C4-2B (cell line): Measurements from ENCODE around the gene DDX6.

Experiments used
- H3K27ac ChIP-seq: fragments of 450-650 bp; 2 replicates; pipeline ENCODE4 v1.5.1; 2017
- CTCF ChIP-seq: fragments of 450-650 bp; conservative IDR thresholded peaks from 2 replicates; pipeline ENCODE4 v1.5.1; 2017; ENCODE audit warnings: mild to moderate bottlenecking
- ZFX ChIP-seq: fragments of 450-650 bp; IDR thresholded peaks from 2 replicates; pipeline ENCODE4 v1.6.1; 2017

The DDX6 gene

GRCh38 chr11:118705111-118705741, 85.7 kb downstream of the DDX6 start:
- no peak overlapping the region for H3K27ac ChIP-seq
- TF ChIP-seq ZFX = no peak
- no peak for TF ChIP-seq CTCF

- TF ChIP-seq CTCF = no peak
- no peak for TF ChIP-seq ZFX
- no peak overlapping the region for H3K27ac ChIP-seq
Measured at GRCh38 chr11:118703563-118704106, 87.3 kb downstream of the DDX6 start.

- no peak overlapping the region for H3K27ac ChIP-seq
- no peak for TF ChIP-seq ZFX
- TF ChIP-seq CTCF = no peak
Measured at GRCh38 chr11:118699506-118700220, 91.3 kb downstream of the DDX6 start.
